GM18951 (cell line): ENCODE measurements around the gene ACSM3.
"Not testable (repeated sequence)": the region's sequence is repeated elsewhere in the genome, so short reads cannot be mapped to it uniquely, and the experiment has no call there.

Experiments
- POLR2A ChIP-seq: IDR thresholded peaks from 4 replicates; pipeline ENCODE4 v1.6.1; 2011; ENCODE audit warnings: mild to moderate bottlenecking; ENCODE audit not compliant: insufficient read length, insufficient read depth; ENCODE audit errors: extremely low read depth
- in situ Hi-C: fragments of 300-500 bp; cut with MboI; formaldehyde crosslinking; loops from one replicate; pipeline ENCODE4 v1.12.0; 2022; ENCODE audit warnings: low sequenced_read_pairs, mixed read lengths, inconsistent platforms; ENCODE audit not compliant: unreplicated experiment

The ACSM3 gene

DNA sequence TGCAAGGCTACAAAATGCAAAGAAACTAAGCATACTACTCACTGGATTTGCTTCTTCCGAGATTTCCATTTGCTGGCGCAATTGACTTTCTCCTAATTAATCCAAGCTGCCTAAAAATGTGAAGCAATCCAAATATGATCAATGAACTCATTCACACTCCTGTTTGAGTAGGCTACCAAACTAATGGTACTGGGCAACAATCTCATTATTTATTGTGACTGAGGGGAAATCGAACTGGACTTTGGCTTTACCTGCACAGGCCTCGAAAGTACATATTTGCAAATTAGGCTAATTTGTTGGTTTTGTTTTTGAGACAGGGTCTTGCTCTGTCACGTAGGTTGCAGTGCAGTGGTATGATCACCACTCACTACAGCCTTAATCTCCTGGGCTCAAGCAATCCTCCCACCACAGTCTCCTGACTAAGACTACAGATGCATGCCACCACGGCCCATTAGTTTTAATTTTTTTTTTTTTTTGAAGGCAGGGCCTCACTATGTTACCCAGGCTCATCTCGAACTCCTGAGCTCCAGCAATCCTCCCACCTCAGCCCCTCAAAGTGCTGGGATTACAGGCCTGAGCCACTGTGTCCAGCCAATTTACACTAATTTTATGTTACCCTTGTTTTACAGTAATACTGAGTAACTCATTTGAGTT lies 39.9 kb downstream of the ACSM3 start:
- in situ Hi-C loops, result no loop called here
- no peak for TF ChIP-seq POLR2A

DNA sequence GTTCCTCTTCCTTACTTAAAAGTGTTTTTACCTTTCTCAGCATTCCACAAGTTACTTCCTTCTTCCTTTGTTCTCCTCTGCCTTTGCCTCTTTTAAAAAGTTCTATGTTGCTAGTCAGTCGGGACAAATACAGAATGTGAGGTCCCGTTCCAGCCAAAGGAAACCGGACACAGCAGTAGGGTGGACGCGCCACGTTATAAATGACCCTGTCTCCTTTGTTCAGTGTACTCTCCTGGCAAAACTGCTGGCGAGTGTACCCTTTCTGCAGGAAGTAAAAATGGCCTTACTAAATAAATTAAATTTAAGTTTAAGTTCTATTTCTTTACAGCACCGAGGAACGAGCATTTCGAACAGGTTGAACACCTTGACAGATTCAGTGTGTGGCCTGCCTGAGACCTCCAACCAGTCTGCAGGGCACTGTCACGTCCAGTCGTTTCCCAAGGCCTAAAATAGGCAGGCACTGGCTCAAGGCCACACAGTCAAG lies 41.9 kb downstream of the ACSM3 start:
- in situ Hi-C loops, result not testable (repeated sequence)

DNA sequence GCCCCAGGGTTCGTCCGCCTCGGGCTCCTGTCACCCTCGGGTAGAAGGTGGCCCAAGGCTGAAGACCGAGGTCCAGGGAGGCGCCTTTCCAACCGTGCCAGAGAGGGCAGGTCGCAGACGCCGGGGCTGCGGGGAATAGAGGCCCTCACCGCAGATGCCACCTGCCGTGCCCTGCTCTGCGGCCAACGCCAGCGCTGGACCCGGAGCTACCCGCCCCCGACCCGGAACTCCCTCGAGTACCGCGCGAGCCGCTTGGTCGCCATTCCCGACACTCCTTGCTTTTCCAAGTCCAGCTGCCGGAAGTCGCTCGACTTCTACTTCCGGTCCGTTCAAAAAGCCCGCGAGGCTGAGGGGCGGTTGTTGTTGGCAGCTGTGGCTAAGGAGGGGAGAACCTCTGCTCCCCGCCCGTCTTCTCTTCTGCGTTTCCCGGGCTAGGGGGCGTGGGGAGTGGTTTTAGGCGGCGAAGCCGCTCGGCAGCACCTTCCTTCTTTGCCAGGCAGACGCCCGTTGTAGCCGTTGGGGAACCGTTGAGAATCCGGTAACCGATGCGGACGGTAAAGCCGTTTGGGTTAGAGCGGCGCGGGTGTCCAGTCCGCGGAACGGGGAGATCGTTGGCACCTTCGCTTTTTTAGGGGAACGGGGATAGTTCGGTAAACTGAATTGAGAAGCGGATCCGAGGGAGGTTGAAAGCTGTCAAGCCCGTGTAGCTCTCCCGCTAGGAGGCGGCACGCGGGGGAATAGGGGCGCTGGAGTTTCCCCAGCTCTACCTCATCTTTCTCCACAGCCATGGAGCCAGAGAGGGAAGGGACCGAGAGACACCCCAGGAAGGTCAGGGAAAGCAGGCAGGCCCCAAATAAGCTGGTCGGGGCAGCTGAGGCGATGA lies 42.6 kb downstream of the ACSM3 start, which contains the start of the genes ERI2 and REXO5:
ERI2 (minus strand) TSS at position 305 of the 883 bp plus-strand sequence; CDS start at position 263, 42 bp downstream.
REXO5 (plus strand) TSS at position 360 of the 883 bp plus-strand sequence; CDS start at position 787, 427 bp downstream.
- in situ Hi-C loops, result no loop called here
- peak; percentile 83 for TF ChIP-seq POLR2A

DNA sequence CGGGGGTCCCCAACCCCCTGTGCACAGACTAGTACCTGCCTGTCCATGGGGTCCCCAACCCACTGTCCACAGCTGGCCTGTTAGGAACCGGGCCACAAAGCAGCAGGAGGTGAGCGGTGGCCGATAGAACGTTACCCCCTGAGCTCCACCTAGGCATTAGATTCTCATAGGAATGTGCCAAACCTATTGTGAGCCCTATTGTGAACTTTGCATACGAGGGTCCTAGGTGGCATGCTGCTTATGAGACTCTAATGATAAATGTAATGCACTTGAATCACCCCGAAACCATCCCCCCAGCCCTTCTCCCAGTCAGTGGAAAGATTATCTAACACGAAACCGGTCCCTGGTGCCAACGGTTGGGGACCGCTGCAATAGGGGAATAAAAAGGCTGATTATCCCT lies 44.0 kb downstream of the ACSM3 start:
- in situ Hi-C loops, result no loop called here
- no peak for TF ChIP-seq POLR2A

DNA sequence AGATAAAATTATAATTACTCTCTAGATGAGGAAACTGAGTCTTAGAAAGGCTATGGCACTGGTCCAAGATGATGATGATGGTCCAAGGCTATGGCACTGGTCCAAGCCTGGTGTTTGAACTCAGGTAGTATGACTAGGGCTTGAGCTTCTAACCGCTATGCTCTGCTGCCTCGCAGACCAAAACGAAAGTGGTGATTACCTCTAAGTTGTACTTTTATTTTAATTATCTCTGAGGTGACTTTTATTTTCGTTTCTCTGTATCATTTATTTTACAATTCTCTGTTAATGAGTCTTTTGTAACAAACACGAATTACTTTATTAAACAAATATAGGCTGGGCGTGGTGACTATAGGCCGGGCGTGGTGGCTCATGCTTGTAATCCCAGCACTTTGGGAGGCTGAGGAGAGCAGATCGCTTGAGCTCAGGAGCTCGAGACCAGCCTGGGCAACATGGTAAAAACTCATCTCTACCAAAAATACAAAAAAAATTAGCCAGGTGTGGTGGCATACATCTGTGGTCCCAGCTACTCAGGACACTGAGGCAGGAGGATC lies 48.1 kb downstream of the ACSM3 start:
- TF ChIP-seq POLR2A, result no peak
- in situ Hi-C loops, result no loop called here

DNA sequence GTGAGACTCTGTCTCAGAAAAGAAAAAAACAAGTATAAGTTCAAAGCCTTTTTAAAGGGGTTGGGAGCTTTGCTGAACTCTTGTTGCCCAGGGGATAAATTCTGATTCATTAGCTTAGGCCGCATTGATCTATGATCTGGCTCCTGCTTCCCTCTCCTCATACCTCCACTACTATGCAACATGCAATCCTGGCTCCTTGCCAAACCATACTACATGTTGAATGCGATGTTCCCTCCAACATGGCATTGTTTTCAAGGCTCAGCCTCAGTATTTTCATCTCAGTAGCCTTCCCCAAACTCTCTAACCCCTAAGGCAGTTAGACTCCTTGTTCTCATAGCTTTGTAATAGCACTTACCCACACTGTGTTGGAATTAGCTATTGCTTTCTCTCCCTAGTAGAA lies 48.7 kb downstream of the ACSM3 start:
- in situ Hi-C loops, result no loop called here
- no peak for TF ChIP-seq POLR2A

DNA sequence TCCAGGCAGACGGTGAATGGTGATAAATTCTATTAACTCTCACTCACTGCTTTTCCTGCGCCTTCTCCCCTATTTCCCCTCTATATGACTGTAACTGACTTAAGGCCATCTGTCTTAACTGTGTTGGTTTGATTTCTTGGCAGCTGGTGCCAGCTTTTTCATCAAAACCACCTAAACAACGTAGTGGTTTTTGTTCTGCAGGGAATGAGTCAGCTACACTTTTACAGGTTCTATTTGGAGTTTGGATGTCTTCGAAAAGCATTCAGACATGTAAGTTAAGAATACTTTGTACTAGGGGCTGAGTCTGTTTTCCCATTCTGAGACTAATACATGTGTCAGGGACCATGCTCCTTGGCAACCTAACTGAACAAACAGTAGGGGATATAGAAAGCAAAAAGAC lies 51.0 kb downstream of the ACSM3 start:
- no peak for TF ChIP-seq POLR2A
- in situ Hi-C loops, result no loop called here

DNA sequence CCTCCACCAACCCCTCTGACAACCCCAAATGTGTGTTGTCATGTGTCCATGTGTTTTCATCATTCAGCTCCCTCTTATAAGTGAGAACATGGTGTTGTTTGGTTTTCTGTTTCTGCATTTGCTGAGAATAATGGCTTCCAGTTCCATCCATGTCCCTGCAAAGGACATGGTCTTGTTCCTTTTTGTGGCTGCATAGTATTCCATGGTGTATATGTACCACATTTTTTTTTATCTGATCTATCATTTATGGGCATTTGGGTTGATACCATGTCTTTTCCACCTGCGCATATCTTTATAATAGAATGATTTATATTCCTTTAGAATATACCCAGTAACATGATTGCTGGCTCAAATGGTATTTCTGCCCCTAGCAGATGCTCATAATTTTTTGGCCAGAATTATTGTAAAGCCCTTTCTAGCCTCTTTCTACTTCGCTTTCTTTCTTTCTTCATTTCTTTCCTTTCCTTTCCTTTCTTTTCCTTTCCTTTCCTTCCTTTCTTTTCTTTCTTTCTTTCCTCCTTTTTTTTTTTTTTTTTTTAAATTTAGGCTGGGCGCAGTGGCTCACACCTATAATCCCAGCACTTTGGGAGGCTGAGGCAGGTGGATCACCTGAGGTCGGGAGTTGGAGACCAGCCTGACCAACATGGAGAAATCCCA lies 55.2 kb downstream of the ACSM3 start:
- in situ Hi-C loops, result no loop called here
- no peak for TF ChIP-seq POLR2A

DNA sequence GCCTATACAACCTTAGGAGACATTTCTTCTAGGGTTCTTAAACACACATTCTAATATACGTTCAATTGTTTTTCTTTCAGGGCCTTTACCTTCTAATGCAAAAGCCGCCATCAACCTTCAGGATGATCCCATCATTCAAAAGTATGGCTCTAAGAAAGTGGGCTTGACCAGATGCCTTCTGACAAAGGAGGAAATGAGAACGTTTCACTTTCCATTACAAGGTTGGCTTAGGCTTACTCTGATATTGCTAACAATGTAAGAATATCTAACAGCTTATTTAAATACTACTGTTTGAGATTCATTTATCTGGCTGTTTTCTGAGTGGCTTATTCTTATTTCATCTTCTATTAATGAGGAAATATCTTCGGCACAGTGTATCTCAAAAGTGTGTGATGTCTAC lies 57.9 kb downstream of the ACSM3 start:
- TF ChIP-seq POLR2A, result no peak
- in situ Hi-C loops, result no loop called here

DNA sequence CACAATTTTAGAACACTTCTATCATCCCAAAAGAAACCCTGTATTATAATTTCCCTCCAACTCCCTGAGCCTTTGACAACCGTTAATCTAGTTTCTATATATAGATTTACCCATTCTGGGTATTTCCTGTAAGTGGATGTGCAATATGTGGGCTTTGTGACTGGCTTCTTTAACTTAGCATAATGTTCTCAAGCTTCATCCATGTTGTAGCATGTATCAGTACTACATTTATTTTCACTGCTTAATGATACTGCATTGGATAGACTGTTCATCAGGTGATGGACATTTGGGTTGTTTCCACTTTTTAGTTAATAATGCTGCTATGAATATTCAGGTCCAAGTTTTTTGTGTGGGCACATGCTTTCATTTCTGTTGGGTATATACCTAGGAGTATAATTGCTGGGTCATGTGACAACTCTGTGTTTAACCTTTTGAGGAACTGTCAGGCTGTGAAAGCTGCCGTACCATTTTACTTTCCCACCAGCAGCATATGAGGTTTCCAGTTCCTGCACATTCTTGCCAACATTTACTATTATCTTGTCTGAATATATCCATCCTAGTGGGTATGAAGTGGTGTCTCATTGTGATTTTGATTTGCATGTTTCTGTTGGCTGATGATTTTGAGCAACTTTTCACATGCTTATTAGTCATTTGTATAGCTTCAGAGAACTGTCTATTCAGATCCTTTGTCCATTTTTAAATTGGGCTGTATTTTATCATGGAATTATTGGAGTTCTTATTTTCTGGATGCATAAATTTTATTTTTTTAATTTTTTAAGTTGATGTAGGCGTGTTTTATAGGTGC lies 58.9 kb downstream of the ACSM3 start:
- in situ Hi-C loops, result no loop called here
- TF ChIP-seq POLR2A, result no peak

DNA sequence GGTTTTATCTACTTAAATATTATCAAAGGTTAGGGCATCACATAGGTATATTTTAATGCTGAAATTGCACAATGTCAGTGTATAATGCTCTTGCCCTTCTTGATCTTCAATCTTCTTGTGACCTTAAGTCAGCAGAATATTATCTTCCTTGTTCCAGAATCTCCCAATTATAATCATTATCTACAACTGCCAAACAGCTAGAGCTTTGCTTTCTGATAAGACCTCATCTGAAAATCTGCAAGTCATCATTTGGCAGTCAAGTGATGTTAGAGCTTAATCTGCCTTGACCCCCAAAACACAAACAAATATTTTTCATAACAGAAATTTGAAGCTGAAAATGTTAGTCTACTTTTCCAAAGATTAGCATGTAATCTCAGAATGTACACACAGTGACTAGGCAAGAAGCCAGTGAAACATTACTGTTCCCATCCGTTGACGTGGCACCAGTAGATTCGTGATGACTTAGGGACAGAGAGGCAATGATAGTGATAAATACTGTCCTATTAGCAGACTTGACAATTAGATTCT lies 62.3 kb downstream of the ACSM3 start:
- in situ Hi-C loops, result no loop called here
- TF ChIP-seq POLR2A, result no peak

DNA sequence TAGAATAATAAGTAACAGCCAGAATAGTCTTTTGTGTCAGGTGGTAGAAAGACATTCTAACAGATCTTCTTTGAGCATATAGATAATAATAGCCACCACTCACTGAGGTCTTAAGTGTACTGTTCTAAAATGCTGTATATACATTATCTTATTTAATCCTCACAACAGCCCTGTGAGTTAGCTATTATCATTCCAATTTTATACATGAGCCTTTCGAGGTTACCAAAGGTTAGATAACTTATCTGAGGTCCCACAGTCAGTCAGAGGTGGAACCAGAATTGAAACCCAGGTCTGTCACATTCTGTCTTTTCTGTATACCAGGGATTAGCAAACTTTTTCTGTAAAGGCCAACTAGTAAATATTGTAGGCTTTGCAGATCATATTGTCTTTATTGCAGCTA lies 65.7 kb downstream of the ACSM3 start:
- in situ Hi-C loops, result no loop called here
- TF ChIP-seq POLR2A, result no peak

DNA sequence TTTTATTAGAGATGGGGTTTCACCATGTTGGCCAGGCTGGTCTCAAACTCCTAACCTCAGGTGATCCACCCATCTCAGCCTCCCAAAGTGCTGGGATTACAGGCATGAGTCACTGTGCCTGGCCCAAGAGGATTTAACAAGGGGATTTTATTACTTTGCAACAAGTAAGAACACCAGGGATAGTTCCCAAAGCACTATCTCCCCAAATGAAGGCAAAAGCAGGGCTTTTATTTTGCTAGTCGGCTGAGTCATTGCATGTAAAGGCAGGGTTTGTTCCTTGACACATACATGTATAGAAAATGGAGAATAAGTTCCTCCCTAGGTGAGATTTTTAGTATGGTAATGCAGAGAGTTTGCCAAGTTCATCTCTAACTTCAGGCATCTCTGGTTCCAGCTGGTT lies 66.6 kb downstream of the ACSM3 start:
- no peak for TF ChIP-seq POLR2A
- in situ Hi-C loops, result no loop called here
